Activated CD4-positive, alpha-beta T cell treated with anti-CD3 and anti-CD28 coated beads, Interleukin-10, Interleukin-2, amounts not matched to agents 100 ng/mL and 50 ng/mL, durations not matched to agents 16 hours and 8 hours (primary cell): Measurements from ENCODE around the gene SKP1.
"Not testable (repeated sequence)": the region's sequence is repeated elsewhere in the genome, so short reads cannot be mapped to it uniquely, and the experiment has no call there.

Experiments used
- DNase-seq: peaks from one replicate; pipeline ENCODE4 v3.0.0-alpha.2; 2020

SKP1 gene

DNA sequence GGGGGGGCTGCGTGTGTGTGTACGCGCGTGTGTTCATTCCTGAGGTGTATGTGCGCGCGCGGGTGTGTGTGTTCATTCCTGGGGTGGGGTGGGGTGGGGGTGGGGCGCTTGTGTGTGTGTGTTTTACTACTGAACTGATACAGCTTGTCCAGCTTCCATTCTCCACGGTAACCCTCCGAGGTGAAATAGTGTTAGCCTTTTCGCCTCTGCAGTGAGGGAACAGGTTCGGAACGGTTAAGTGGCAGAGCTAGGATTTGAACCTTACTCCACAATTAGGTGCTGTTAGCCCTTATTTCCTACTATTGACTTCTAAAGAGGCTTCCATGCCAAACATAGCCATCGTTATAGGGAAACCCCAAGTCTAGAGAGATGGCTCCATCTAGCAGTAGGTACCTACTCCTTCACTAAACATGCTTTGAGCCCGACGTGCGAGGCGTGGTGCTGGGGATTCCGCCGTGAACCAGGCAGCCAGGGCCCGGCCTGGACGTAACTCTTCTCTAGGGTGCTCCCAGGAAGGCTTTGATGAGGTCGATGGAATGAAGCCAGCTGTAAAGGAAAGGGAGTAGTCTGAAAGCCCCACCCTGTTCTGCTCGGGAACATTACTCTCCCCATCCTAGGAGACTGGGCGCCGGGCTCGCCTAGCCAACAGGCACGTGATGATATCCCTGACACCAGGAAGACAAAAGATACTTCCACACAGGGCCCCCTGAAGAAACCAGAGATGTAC is 782 bp upstream of the SKP1 start:
- no peak for DNase-seq

DNA sequence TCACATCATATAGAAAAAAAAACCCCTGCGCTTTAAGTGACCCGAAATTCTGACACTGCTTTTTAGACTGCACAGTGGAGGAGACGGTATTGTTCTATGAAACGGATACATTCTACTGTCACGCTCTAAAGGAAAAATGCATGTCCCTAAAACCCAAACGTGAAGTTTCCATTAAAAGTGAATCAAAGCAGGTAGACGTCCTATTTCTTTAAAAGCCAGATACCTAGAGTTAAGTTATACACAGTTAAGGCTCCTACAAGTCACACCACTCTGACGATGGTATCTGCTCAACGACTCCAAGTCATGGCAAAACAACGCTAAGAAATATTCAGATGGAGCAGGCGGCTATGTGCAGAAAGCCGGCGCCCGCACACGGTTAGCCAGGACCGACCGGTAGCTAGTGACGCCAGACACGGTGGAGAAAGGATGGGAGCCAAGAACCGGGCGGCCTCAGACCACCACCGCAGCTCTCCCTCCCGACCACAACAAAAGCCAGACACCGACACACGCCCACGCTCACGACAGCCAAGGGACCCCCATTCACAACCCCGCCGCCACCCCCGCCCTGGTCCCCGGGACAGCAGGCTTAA is 734 bp downstream of the SKP1 start:
- peak; percentile 38 for DNase-seq

DNA sequence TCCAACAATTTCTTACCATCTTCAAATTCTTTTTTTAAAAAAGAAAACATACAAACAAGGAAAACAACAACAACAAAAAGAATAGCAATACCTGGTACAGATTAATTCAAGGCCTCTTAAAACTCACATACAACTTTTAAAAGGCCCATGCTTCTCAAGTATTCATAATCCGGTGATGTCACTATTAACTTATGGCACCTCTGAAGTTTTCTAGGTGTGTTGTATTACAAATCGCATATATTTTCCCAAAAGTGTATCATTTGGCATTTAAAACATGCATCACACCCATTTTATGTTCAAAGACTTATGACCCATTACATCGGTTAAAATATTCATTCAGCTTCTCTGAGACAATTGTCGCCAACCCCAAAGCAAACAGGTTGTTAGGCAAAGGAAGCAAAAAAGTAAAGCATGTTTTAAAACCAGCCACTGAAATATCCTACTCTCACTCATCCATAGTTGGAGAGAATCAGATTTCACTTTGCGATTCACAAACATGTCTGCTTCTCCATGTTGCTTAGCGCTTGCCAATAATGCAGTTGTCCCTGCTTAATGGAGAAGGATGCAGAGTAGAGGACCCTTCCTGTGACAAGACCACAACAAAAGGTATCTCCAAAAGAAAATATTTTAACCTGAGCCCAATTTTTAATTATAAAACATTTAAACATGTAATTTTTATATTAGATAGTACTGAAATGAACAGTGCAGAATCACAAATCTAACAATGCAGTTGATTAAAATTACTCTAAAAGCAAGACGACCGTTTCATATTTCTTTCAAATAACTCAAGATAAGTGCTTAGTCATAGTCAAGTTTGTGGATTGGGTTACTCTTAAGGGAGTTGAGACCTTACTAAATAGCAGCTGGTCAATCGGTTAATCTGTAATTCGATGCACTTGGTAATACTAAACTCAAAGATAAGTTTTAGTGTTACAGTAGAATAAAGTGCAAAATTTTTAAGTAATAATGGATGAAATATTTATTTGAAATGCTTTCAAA is 1.6 kb downstream of the SKP1 start:
- DNase-seq, result peak; percentile 32

DNA sequence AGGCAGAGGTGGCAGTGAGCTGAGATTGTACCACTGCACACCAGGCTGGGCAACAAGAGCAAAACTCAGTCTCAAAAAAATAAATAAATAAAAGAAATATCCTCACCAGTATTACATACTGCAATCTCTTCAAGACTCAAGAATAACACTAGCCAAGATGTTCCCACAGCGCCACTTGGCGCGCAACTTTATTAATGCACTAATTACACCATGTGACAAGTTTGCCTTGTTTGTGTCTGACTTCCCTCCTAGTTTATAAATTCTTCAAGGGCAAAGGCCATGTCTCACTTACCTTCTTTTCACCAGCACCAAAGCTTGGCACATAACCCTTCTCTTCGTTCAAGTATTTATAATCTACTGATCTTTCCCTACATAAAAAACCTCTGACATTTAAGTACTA is 4.8 kb downstream of the SKP1 start:
- no peak for DNase-seq

DNA sequence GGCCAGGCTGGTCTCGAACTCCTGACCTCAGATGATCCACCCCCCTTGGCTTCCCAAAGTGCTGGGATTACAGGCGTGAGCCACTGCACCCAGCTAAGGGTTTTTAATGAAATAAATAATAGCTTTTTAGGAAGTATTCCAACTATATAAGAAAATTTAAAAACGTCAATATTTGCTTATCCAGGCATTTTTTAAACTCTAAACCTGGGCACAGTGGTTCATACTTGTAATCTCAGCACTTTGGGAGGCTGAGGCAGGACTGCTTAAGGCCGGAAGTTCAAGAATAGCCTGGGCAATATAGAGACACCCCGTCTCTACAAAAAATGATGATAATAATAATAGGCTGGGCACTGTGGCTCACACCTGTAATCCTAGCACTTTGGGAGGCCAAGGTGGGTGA is 14.2 kb downstream of the SKP1 start:
- no peak for DNase-seq

DNA sequence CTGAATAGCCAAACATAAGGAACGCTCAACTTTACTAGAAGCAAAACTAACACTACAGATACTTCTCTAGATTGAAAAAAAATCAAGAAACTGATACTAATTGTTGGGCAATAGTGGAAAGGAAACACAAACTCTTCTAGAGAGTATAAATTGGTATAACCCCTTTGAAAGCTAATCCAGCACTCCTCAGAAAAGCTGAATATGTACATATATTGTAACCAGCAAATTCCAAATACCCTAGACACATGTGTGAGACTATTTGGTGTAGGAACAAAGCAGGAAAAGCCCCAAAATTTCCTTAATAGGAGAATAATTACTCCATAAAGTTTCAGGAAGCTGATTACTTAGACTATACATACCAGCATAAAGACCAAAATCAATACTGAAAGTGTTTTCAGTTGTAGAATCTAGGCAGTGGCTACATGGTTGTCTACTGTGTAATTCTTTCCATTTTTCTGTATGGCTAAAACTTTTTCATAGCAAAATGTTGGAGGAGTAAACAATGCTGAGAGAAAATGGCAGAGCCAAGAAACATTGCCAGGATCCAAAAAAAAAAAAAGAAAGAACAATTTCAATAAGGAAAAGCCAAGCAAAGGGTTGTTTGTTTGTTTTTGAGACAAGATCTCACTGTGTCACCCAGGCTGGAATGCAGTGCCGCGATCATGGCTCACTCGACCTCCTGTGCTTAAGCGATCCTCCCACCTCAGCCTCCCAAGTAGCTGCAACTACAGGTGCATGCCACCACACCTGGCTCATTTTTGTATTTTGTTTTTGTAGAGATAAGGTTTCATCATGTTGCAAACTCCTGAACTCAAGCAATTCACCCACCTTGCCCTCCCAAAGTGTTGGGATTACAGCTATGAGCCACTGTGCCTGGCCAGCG is 15.0 kb downstream of the SKP1 start:
- DNase-seq, result no peak

DNA sequence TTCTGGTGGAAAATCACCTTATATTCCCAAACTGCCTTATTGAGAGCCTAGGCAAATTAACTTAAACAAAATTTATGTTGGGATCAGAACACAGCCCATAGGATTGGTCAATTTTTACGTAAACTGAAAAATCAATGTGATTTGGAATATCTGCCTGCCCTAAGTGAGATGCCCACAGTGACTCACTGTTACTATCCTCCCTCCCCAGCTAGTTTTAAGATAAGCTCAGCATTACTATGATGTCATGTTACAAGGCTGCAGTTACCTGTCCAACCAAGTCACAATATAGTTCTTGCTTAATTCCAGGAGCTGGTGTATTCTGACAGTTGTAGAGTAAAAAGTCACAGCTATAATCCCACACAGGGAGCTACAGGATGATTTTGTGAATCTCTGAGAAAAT is 23.1 kb downstream of the SKP1 start:
- no peak for DNase-seq

DNA sequence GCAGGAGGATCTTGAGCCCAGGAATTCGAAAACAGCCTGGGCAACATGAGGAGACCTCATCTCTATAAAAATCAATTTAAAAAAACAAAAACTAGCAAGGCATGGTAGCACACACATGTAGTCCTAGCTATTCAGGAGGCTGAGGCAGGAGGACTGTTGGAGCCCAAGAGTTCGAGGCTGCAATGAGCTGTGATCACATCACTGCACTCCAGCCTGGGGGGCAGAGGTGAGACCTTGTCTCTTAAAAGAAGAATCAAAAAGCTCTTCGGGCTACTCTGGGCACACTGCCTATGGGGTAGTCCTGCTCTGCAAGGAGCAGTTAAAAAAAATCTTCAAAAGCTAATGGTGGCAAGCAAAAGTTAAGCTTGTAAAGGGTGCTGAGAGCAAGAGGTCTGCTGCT is 23.5 kb downstream of the SKP1 start:
- DNase-seq, result no peak

DNA sequence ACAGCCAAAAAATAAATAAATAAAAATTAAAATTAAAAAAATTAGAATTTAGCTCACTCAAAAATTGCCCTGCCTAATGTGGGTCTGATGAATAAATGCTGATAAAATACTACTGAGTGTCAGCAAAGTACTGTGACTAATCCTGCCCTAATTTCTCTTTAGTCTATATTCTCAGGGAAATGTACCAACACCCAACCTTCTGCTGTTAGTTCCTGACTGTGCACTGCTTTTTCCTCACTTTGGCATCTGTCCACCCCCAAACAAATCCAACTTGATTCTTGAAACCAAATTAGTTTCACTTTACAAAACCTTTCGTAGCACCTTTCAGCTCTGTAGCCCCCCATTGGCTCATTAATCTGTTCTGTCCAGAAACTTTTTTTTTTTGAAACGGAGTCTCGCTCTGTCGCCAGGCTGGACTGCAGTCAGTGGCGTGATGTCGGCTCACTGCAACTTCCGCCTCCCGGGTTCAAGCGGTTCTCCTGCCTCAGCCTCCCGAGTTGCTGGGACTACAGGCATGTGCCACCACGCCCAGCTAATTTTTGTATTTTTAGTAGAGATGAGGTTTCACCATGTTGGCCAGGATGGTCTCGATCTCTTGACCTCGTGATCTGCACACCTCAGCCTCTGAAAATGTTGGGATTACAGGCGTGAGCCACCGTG is 24.4 kb downstream of the SKP1 start:
- not testable (repeated sequence) for DNase-seq

DNA sequence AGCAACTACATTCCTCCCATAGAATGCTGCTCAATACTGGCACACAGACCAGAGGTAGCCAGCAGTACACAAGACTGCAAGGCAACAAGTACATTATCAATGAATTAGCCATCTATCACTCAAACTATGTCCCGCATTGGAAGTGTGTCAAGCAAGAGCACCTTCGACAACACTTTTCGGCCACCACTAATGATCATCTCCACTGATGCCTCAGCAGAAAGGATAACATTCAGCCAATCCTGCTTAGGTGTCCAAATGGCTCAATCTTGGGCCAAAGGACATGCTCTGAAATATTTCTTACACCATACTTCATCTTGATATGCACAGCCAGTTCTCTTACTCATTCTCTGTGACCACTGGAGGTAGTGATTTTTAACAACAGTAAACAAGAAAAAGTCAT is 25.0 kb downstream of the SKP1 start:
- no peak for DNase-seq

DNA sequence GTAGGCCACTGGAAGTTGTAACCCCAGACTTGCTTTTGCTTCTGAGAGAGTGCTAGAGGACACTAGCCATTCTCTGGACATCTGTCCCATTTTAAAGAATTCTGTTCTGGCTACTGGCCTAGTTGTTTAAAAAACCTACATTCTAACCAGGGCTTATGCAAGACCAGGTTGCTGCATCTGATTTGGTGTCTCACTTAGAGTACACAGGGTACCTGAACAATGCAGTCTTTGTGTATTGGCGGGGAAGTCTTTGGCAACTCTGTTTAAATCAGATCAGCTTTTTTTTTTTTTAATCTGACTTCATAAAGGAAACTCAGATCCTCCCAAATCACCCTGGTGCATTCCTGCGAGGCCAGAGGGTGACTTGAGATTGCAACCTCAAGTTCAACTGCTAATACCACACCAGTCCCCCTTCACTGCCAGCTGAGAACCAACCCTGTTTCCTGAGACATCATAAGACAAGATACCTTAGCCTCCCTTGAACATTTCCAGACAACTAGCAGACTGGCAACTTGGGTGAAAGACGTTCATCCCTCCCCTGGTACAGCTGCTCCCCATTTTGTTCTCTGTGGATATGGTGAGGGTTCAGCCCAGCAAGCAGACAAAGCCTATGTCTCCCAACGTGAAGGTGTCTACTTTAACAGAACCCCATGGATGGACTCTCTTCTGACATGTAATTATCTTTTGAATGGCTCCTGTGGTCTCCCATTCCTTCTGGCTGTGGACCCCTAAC is 27.0 kb downstream of the SKP1 start:
- no peak for DNase-seq

DNA sequence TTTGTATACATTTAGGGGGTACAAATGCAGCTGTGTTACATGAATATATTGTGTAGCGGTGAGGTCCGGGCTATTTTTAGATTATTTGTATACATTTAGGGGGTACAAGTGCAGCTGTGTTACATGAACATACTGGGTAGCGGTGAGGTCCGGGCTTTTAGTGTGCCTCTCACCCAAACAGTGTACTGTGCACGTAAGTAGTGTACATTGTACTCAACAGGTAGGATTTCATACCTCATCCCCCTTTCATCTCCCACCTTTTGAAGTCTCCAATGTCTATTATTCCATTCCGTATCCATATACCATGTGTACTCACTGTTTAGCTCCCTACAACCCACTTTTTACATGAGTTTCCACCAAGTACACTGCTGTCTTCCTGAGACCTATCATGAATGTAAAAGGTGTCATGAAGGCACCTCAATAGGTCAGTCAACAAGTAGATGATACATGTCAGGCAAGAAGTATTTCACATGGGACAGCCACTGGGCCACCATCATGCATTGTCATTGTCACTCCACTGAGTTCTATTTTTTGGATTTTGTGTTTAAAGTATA is 27.7 kb downstream of the SKP1 start:
- DNase-seq, result no peak

DNA sequence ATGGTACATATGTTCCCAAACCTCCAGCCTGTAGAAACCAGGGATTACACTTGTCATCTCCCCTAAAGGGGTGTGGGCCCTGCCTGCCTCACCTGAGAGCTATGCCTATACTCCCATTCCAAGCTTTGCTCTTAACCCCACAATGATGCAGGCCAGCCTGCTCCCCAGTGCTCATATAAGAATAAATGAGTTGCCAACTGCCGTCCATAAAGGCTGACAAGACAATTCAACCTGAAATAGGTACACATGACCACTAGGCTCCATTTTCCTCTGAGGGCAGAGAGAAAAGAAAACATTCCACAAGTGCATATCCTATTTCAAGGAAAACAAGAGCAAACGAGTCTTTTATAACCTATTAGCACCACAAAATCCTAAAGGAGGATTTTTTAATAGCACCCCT is 28.4 kb downstream of the SKP1 start:
- DNase-seq, result no peak

DNA sequence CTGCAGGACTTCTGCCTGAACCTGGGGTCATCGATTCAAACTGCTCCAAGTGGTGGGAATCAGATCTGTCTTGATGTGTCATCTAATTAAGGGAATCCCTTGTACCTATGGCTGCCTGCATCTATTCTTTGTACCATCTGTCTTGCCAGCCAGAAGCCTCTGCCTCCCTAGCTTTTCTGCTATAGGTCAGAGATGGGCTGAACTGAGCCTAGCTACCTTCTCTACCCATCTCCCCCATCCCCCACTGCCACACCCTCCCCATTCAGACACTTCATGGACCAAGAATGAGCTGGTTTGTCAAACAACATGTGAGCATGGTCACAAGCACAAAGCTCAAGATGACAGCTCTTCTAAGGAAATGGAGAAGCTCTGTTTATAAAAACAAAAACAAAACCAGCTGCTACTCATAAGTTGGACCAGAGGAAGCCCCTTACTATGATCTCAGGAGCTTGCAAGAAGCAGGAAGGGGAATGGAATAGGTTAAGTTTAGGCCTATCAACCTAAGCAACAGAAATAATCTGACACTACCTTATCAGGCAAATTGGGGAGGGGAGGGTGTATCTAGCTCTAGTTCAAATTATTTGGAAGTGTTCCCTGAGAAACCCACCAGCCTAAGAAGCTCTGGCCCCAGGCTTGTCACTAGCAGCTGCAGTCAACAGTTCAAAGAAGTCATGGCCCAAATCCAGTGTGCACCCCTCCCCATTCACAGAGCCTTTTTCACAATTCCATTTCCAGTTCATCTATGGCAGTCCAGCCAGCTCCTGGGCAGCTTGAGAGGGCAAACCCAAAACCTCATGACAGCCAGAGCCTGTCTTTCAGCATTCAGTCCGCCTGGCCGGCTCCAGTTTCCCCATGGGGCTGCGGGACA is 29.9 kb downstream of the SKP1 start:
- no peak for DNase-seq

DNA sequence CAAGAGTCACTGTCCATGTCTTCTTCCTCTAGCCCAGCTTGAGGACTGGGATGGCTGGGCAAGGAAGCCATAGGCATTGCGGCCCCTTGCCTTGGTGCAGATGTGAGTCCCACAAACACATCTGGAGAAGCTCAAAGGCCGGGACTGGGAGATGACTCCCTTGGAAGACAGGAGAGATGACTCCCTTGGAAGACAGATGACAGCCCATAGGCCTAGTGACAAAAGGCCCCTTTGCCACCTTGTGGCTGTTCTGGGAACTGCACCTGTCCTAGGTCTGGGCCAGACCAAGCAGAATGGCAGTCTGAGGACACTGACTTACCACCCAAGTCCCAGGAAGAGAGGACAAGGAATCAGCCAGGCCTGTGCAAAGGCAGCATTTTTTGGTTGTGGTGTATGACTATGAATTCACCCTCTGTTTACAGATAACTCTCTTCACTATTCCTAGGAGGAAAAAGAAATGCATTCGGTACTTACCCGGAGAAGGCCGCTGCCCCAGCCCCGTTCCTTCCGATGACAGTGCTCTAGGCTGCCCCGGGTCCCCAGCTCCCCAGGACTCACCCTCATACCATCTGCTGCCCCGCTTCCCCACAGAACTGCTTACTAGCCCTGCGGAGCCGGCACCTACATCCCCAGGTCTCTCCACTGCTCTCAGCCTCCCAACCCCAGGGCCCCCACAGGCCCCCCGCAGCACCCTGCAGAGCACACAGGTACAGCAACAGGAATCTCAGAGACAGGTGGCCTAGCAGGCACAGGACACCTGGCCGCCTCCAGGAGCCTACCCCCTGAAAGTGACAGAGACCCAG is 30.8 kb downstream of the SKP1 start:
- DNase-seq, result peak; percentile 84

DNA sequence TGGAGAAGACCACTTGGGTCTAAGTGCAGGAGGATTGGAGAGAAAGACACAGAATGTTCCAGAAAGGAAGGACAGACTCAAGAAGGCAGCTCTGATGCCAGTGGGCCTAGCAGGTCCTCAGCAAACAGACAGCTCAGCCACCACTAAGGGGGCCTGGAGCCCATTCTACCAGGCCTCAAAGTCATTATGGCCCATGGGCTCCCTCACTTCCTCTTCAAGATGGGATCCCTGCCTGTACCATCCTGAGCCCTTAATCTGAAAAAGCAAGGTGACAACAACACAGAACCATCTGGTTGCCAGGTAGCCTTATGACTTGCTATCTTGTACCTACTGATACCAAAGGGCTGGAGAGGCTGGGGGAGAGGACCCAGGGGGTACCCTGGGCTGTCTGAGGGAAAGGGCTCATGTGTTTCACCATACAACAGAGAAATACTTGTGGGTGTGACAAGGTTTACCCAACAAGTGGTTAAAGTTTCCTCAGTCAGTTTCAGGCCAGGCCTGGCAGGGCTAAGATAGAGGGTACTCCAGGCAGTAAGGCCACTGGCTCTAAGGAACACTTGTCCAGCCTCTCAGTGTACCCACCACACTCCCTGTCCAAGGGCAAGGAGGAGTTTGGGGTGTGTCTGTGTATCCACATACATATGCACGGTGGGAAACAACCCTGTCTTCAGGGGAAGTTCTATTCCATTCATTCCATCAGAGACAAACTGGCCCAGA is 31.6 kb downstream of the SKP1 start:
- DNase-seq, result no peak

DNA sequence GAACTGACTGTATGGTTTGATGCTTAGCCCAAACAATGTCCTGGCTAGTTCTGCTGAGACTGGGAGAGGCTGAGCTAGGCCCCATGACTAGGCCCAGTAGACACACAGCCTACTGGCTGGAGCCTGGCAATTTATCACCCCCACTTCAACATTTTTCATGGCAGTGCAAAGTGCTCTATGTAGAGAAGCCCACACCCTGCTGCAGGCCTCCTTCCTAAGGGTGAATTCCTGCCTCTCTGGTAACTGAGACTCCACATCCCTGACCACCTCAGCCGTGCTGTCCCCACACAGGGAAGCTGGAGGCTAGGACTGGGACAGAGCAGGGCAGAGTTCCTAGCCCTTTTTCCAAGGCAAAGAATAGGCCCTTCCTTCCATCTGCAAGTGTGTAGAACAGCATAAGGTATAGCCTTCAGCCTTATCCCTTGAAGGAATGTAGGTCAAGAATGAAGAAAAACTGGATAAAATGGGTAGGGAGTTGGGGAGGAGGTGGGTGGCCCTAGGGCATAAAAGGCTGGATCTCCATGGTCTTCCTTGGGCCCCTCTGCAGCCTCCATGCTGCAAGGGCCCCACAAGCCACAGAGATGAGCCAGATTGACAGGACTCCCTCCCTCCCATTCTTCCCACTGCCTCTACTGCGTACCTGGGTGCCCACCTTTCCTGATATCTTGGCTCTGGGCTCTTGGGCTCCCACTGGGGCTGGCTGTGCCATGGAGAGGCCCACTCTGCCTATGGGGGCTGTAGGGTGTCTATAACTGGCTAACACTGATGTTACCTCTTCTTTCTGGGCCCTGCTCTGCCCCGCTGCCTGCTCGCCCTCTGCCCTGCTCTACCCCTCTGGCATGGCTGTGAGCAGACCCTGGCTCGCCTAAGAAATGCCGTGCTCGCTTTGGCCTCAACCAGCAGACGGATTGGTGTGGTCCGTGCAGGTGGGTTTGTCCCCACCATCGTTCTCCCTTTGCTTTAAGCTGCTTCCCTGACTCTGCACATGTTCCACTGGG is 32.5 kb downstream of the SKP1 start:
- DNase-seq, result no peak
